Mucosa of descending colon (tissue), 3 donors: ENCODE measurements around the gene RALGPS2. TPM values are rescaled to one million over a fixed set of nuclear protein-coding genes. Genes with fewer than 3 reads are reported as not detected.
A peak's percentile ranks its signal among the peaks of the same experiment; 100 is the strongest.

ENCODE experiments used
- ATAC-seq: fragments of 200-7000 bp; cut with Tn5 transposase; one replicate; pipeline ENCODE4 v1.9.1; 2020; ENCODE audit warnings: mild to moderate bottlenecking, moderate library complexity
- DNase-seq, 3 donors: peaks; one replicate each; pipeline ENCODE4 v3.0.0-alpha.2; 2020
- H3K36me3 ChIP-seq: fragments of 200-600 bp; one replicate; pipeline ENCODE4 v1.8.0; 2021; ENCODE audit warnings: low read depth, mild to moderate bottlenecking
- H3K4me1 ChIP-seq: fragments of 200-600 bp; one replicate; pipeline ENCODE4 v1.8.0; 2021; ENCODE audit warnings: low read depth, mild to moderate bottlenecking
- H3K4me3 ChIP-seq: fragments of 200-600 bp; one replicate; pipeline ENCODE4 v1.8.0; 2021; ENCODE audit warnings: mild to moderate bottlenecking
- H3K9me3 ChIP-seq: fragments of 200-600 bp; one replicate; pipeline ENCODE4 v1.8.0; 2021; ENCODE audit warnings: mild to moderate bottlenecking
- CTCF ChIP-seq: fragments of 200-600 bp; IDR thresholded peaks from one replicate; pipeline ENCODE4 v1.8.0; 2022; ENCODE audit warnings: antibody characterized with exemption, mild to moderate bottlenecking
- intact Hi-C, 2 donors: fragments of 100-400 bp; cut with DNase I in 1 of 2; cut with micrococcal nuclease in 1 of 2; formaldehyde crosslinking; loops; one replicate each; pipeline versions ENCODE4 v1.11.0 to v1.11.1; 2022; cut with DNase I, micrococcal nuclease
- total RNA-seq, 3 donors: library from RNA; stranded (reverse); fragmentation: NEBNext Ultra II Directional in 2 of 3; extraction: Animal tissue kit (Norgen Biotek cat#: 25700) in 2 of 3; gene quantifications; one replicate each; pipeline versions ENCODE4 v1.2.1 to v1.2.4, GENCODE V29; 2021 to 2023
- donor health status: DM: no; HTN: no; CAD: no; lungs with moderate emphysema.
- donor health status: DM: no; HTN: no; CAD: no.
- donor health status: DM: no; HTN: yes; CAD: no.

RALGPS2 gene
- total RNA-seq, 3 donors from 2014 or later = 25.9 to 49.9 (median 36.4) TPM

- H3K9me3 ChIP-seq = no peaks in the 10 kb centered on the region
- H3K36me3 ChIP-seq = no peaks in the 10 kb centered on the region
- DNase-seq (no peak), ATAC-seq (peak; percentile 10)
- no peaks in the 10 kb centered on the region for H3K4me1 ChIP-seq
- no peak for TF ChIP-seq CTCF
- H3K4me3 ChIP-seq = no peak overlapping the region
- intact Hi-C loops = no loop called here
These were observed 215.2 kb downstream of the RALGPS2 start for GRCh38 chr1:178940068-178940765.

- intact Hi-C loops = no loop called here
- Histone ChIP-seq H3K4me1 (no peaks in the 10 kb centered on the region), H3K9me3 (no peaks in the 10 kb centered on the region), H3K4me3 (no peak overlapping the region), H3K36me3 (no peaks in the 10 kb centered on the region)
- no peak for ATAC-seq
- no peak for TF ChIP-seq CTCF
- DNase-seq = no peak
These were observed 216.2 kb downstream of the RALGPS2 start for GRCh38 chr1:178941261-178941689.

GRCh38 chr1:178941849-178942248 is 216.8 kb downstream of the RALGPS2 start:
- ATAC-seq (no peak), DNase-seq (no peak)
- H3K4me3 ChIP-seq = no peak overlapping the region
- no peaks in the 10 kb centered on the region for H3K36me3 ChIP-seq
- intact Hi-C loops = no loop called here
- H3K9me3 ChIP-seq = no peaks in the 10 kb centered on the region
- TF ChIP-seq CTCF = no peak
- no peaks in the 10 kb centered on the region for H3K4me1 ChIP-seq

- Histone ChIP-seq H3K4me3 (no peak overlapping the region), H3K36me3 (no peaks in the 10 kb centered on the region), H3K9me3 (no peaks in the 10 kb centered on the region), H3K4me1 (no peaks in the 10 kb centered on the region)
- intact Hi-C loops = no loop called here
- TF ChIP-seq CTCF = no peak
- ATAC-seq (peak; percentile 16), DNase-seq (no peak)
These were observed 217.5 kb downstream of the RALGPS2 start for GRCh38 chr1:178942285-178943198.

- no peak for ATAC-seq
- no peaks in the 10 kb centered on the region for H3K36me3 ChIP-seq
- no peaks in the 10 kb centered on the region for H3K9me3 ChIP-seq
- no peak overlapping the region for H3K4me3 ChIP-seq
- H3K4me1 ChIP-seq = no peaks in the 10 kb centered on the region
- intact Hi-C loops = no loop called here
- no peak for TF ChIP-seq CTCF
- no peak for DNase-seq
These were observed 219.7 kb downstream of the RALGPS2 start for GRCh38 chr1:178944729-178945128.
